DOHH2 (cell line): ENCODE data around the gene CEP112.

Experiments
- H3F3A ChIP-seq: fragments of 200-600 bp; sonication (generic), shearing (Covaris generic); 2 replicates; pipeline ENCODE4 v1.6.0; 2016; ENCODE audit warnings: antibody characterized with exemption, mild to moderate bottlenecking; ENCODE audit not compliant: control insufficient read depth, insufficient read depth
- H3K27ac ChIP-seq: fragments of 200-600 bp; sonication (generic); 2 replicates; pipeline ENCODE4 v1.5.1; 2014; ENCODE audit warnings: low read depth, mild to moderate bottlenecking, low read length, moderate library complexity
- H3K27me3 ChIP-seq: fragments of 200-600 bp; sonication (generic); 2 replicates; pipeline ENCODE4 v1.6.1; 2014; ENCODE audit warnings: mild to moderate bottlenecking, low read length, mixed read lengths; ENCODE audit not compliant: control insufficient read depth
- H3K36me3 ChIP-seq: fragments of 200-600 bp; sonication (generic); 2 replicates; pipeline ENCODE4 v1.6.1; 2014; ENCODE audit warnings: mild to moderate bottlenecking, low read length, moderate library complexity, mixed read lengths; ENCODE audit not compliant: control insufficient read depth
- H3K4me1 ChIP-seq: fragments of 200-600 bp; sonication (generic); 2 replicates; pipeline ENCODE4 v1.6.1; 2014; ENCODE audit warnings: mild to moderate bottlenecking, low read length, mixed read lengths; ENCODE audit not compliant: control insufficient read depth
- H3K4me2 ChIP-seq: fragments of 200-600 bp; sonication (generic); 2 replicates; pipeline ENCODE4 v1.6.0; 2014; ENCODE audit warnings: mild to moderate bottlenecking, low read length, moderate library complexity
- H3K4me3 ChIP-seq: fragments of 200-600 bp; sonication (generic); 2 replicates; pipeline ENCODE4 v1.5.1; 2014; ENCODE audit warnings: mild to moderate bottlenecking, low read length, mixed read lengths
- H3K79me2 ChIP-seq: fragments of 200-600 bp; sonication (generic); 2 replicates; pipeline ENCODE4 v1.6.1; 2014; ENCODE audit warnings: mild to moderate bottlenecking, low read length, mixed read lengths; ENCODE audit not compliant: control insufficient read depth
- H3K9me2 ChIP-seq: fragments of 200-600 bp; sonication (generic); replicated peaks from 2 replicates; pipeline ENCODE4 v1.6.1; 2014; ENCODE audit warnings: mild to moderate bottlenecking, low read length, mixed read lengths; ENCODE audit not compliant: control insufficient read depth
- H3K9me3 ChIP-seq: fragments of 200-600 bp; sonication (generic); 2 replicates; pipeline ENCODE4 v1.6.1; 2014; ENCODE audit warnings: antibody characterized with exemption, low read length, mixed read lengths; ENCODE audit not compliant: control insufficient read depth, insufficient read depth
- H4K20me1 ChIP-seq: fragments of 200-600 bp; sonication (generic); 2 replicates; pipeline ENCODE4 v1.6.0; 2014; ENCODE audit warnings: low read depth, mild to moderate bottlenecking, antibody characterized with exemption, low read length, moderate library complexity; ENCODE audit not compliant: control insufficient read depth, insufficient read depth
- CTCF ChIP-seq: fragments of 200-600 bp; sonication (generic); IDR thresholded peaks from one replicate; pipeline ENCODE4 v1.5.1; 2014; ENCODE audit warnings: antibody characterized with exemption, mild to moderate bottlenecking, low read depth, low read length; ENCODE audit not compliant: poor library complexity, severe bottlenecking
- EZH2phosphoT487 ChIP-seq: fragments of 200-600 bp; sonication (generic); IDR thresholded peaks from 2 replicates; pipeline ENCODE4 v1.6.1; 2017; ENCODE audit warnings: borderline replicate concordance, mild to moderate bottlenecking, antibody characterized with exemption, low read length, moderate library complexity, mixed read lengths

CEP112 gene

GRCh38 chr17:65670667-65671371 is 521.1 kb downstream of the CEP112 start:
- Histone ChIP-seq H3F3A (no peaks in the 10 kb centered on the region), H3K79me2 (no peaks in the 10 kb centered on the region), H3K4me3 (no peak overlapping the region), H3K4me1 (no peaks in the 10 kb centered on the region), H3K27me3 (no peaks in the 10 kb centered on the region), H3K9me3 (no peaks in the 10 kb centered on the region), H3K36me3 (no peaks in the 10 kb centered on the region), H3K4me2 (no peak overlapping the region), H4K20me1 (no peaks in the 10 kb centered on the region), H3K27ac (no peak overlapping the region), H3K9me2 (no peaks in the 10 kb centered on the region)
- TF ChIP-seq CTCF (no peak), EZH2phosphoT487 (no peak)

GRCh38 chr17:65668211-65668610 is 523.7 kb downstream of the CEP112 start:
- H3K4me2 ChIP-seq: no peak overlapping the region
- H3K27me3 ChIP-seq: no peaks in the 10 kb centered on the region
- no peaks in the 10 kb centered on the region for H3K36me3 ChIP-seq
- H3K9me3 ChIP-seq: no peaks in the 10 kb centered on the region
- no peak overlapping the region for H3K4me3 ChIP-seq
- H3K9me2 ChIP-seq: no peaks in the 10 kb centered on the region
- TF ChIP-seq CTCF: no peak
- no peak for TF ChIP-seq EZH2phosphoT487
- H3K4me1 ChIP-seq: no peaks in the 10 kb centered on the region
- no peaks in the 10 kb centered on the region for H3F3A ChIP-seq
- H3K79me2 ChIP-seq: no peaks in the 10 kb centered on the region
- no peak overlapping the region for H3K27ac ChIP-seq
- no peaks in the 10 kb centered on the region for H4K20me1 ChIP-seq

GRCh38 chr17:65667656-65668055 is 524.3 kb downstream of the CEP112 start:
- Histone ChIP-seq H3K27ac (no peak overlapping the region), H3K9me2 (no peaks in the 10 kb centered on the region), H3K79me2 (no peaks in the 10 kb centered on the region), H3K9me3 (no peaks in the 10 kb centered on the region), H3K4me3 (no peak overlapping the region), H3K27me3 (no peaks in the 10 kb centered on the region), H3K4me1 (no peaks in the 10 kb centered on the region), H3K36me3 (no peaks in the 10 kb centered on the region), H4K20me1 (no peaks in the 10 kb centered on the region), H3K4me2 (no peak overlapping the region), H3F3A (no peaks in the 10 kb centered on the region)
- no peak for TF ChIP-seq CTCF
- TF ChIP-seq EZH2phosphoT487: no peak
